ENCODE data around the gene DPP6.

Gene DPP6

GRCh38 chr7:154212861-154213260, 160.7 kb downstream of the DPP6 start:
- Mint-ChIP-seq H3K4me1 (ENCODE audit: low read depth) (no peaks in the 10 kb centered on the region), H3K27ac (no peak overlapping the region), H3K27me3 (no peaks in the 10 kb centered on the region), H3K9me3 (no peaks in the 10 kb centered on the region), H3K4me3 (no peak overlapping the region), H3K36me3 (ENCODE audit: low read depth) (no peaks in the 10 kb centered on the region)

GRCh38 chr7:154217688-154218340, 165.6 kb downstream of the DPP6 start:
- H3K9me3 Mint-ChIP-seq, result no peaks in the 10 kb centered on the region
- H3K36me3 Mint-ChIP-seq (ENCODE audit: low read depth), result no peaks in the 10 kb centered on the region
- H3K4me1 Mint-ChIP-seq (ENCODE audit: low read depth), result no peaks in the 10 kb centered on the region
- H3K4me3 Mint-ChIP-seq, result no peak overlapping the region
- no peaks in the 10 kb centered on the region for H3K27me3 Mint-ChIP-seq
- H3K27ac Mint-ChIP-seq, result no peak overlapping the region

DNA sequence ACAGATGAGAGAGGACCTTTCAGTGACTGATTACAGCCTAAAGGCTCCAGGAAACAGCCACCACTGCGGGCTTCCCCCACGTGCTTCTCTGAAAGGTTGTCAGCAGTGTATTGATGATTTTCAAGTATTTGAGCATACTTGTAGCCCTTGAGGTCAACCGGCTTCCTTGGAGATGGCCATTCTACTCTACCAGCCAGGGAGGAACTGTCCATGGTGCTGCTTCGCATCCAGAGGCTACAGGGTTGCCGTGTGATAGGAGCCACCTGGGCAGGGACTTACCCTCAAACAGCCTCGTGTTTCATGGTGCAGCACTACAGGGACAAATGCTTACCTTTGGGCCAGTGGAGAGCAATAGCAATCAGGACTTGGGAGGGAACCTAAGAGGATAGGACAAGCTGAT, 179.5 kb downstream of the DPP6 start:
- H3K9me3 Mint-ChIP-seq, result peaks cover 20% of the 10 kb centered on the region
- H3K36me3 Mint-ChIP-seq (ENCODE audit: low read depth), result no peaks in the 10 kb centered on the region
- H3K27ac Mint-ChIP-seq, result no peak overlapping the region
- H3K27me3 Mint-ChIP-seq, result no peaks in the 10 kb centered on the region
- no peak overlapping the region for H3K4me3 Mint-ChIP-seq
- H3K4me1 Mint-ChIP-seq (ENCODE audit: low read depth), result no peaks in the 10 kb centered on the region

DNA sequence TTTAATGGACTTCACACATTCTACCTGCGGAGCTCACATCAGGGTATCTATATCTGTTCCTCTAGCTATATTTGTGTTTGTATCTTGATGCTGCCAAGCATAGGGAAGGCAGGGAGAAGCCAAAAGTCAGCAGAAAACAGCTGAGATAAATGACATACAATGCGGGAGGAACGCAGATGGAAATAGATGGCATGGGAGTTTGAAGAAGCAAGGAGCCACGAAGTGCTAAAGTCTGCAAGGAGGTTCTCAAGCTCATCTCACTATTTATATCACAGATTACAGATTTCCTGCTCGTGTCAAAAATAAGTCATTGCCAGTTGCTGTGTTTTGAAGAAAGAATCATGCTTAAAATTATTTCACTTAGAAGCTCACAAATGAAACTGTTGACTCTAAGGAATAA, 180.5 kb downstream of the DPP6 start:
- Mint-ChIP-seq H3K27ac (no peak overlapping the region), H3K9me3 (peaks cover 20% of the 10 kb centered on the region), H3K4me3 (no peak overlapping the region), H3K27me3 (no peaks in the 10 kb centered on the region), H3K4me1 (ENCODE audit: low read depth) (no peaks in the 10 kb centered on the region), H3K36me3 (ENCODE audit: low read depth) (no peaks in the 10 kb centered on the region)

DNA sequence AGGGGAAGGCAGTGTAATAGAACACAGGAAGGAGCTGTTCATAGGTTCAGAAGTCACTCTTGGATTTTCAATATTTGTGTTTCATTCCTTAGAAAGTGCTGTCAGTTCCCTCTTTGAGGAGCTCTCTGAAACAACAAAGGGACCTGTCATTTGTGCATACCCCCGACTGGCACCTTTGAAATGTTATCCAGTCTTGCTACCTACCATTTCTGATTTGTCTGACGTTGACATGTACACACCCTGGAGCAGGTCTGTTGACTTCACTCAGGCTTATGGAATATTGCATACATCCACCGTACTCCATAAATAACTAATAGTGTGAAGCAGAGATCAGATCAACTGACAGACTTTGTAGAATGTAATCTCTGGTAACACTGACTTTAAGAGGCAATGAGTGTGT, 189.8 kb downstream of the DPP6 start:
- H3K4me1 Mint-ChIP-seq (ENCODE audit: low read depth), result no peaks in the 10 kb centered on the region
- no peak overlapping the region for H3K27ac Mint-ChIP-seq
- peaks cover 10% of the 10 kb centered on the region for H3K9me3 Mint-ChIP-seq
- no peaks in the 10 kb centered on the region for H3K36me3 Mint-ChIP-seq (ENCODE audit: low read depth)
- H3K27me3 Mint-ChIP-seq, result no peaks in the 10 kb centered on the region
- H3K4me3 Mint-ChIP-seq, result no peak overlapping the region

- H3K9me3 Mint-ChIP-seq, result peaks cover 14% of the 10 kb centered on the region
- H3K27me3 Mint-ChIP-seq, result no peaks in the 10 kb centered on the region
- no peak overlapping the region for H3K4me3 Mint-ChIP-seq
- H3K27ac Mint-ChIP-seq, result no peak overlapping the region
- no peaks in the 10 kb centered on the region for H3K4me1 Mint-ChIP-seq (ENCODE audit: low read depth)
- no peaks in the 10 kb centered on the region for H3K36me3 Mint-ChIP-seq (ENCODE audit: low read depth)
Measured at GRCh38 chr7:154242709-154243108, 190.5 kb downstream of the DPP6 start.

DNA sequence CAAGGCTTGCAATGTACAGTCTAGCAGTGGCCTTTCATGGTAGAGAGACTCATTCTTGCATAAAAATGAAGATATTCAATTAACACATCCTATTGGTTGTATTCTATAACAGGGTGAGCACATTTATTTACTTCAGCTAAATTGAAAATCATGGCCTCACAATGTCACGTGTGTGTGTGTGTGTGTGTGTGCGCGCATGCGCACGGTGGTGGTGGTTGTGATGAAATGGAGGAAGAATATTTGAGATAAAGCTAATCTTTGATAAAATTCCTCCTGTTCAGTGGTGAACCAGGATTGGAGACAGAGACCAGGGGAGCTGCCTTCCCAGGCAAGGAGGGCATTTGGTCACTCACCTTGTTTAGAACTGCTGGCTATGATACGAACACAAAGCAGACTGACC, 199.8 kb downstream of the DPP6 start:
- H3K9me3 Mint-ChIP-seq, result peaks cover 11% of the 10 kb centered on the region
- H3K4me1 Mint-ChIP-seq (ENCODE audit: low read depth), result no peaks in the 10 kb centered on the region
- H3K4me3 Mint-ChIP-seq, result no peak overlapping the region
- H3K36me3 Mint-ChIP-seq (ENCODE audit: low read depth), result no peaks in the 10 kb centered on the region
- no peak overlapping the region for H3K27ac Mint-ChIP-seq
- H3K27me3 Mint-ChIP-seq, result no peaks in the 10 kb centered on the region

GRCh38 chr7:154253810-154254209, 201.6 kb downstream of the DPP6 start:
- Mint-ChIP-seq H3K9me3 (peaks cover 7% of the 10 kb centered on the region), H3K27ac (no peak overlapping the region), H3K4me1 (ENCODE audit: low read depth) (no peaks in the 10 kb centered on the region), H3K27me3 (no peaks in the 10 kb centered on the region), H3K36me3 (ENCODE audit: low read depth) (no peaks in the 10 kb centered on the region), H3K4me3 (no peak overlapping the region)

GRCh38 chr7:154255324-154255723, 203.1 kb downstream of the DPP6 start:
- no peaks in the 10 kb centered on the region for H3K36me3 Mint-ChIP-seq (ENCODE audit: low read depth)
- no peaks in the 10 kb centered on the region for H3K4me1 Mint-ChIP-seq (ENCODE audit: low read depth)
- peaks cover 12% of the 10 kb centered on the region for H3K9me3 Mint-ChIP-seq
- no peak overlapping the region for H3K4me3 Mint-ChIP-seq
- H3K27me3 Mint-ChIP-seq, result no peaks in the 10 kb centered on the region
- no peak overlapping the region for H3K27ac Mint-ChIP-seq

- H3K9me3 Mint-ChIP-seq, result peaks cover 9% of the 10 kb centered on the region
- H3K4me1 Mint-ChIP-seq (ENCODE audit: low read depth), result no peaks in the 10 kb centered on the region
- H3K27me3 Mint-ChIP-seq, result no peaks in the 10 kb centered on the region
- no peaks in the 10 kb centered on the region for H3K36me3 Mint-ChIP-seq (ENCODE audit: low read depth)
- H3K27ac Mint-ChIP-seq, result no peak overlapping the region
- no peak overlapping the region for H3K4me3 Mint-ChIP-seq
Measured at GRCh38 chr7:154256150-154256549, 204.0 kb downstream of the DPP6 start.

GRCh38 chr7:154259396-154259795, 207.2 kb downstream of the DPP6 start:
- no peak overlapping the region for H3K27ac Mint-ChIP-seq
- H3K9me3 Mint-ChIP-seq, result peaks cover 8% of the 10 kb centered on the region
- H3K4me1 Mint-ChIP-seq (ENCODE audit: low read depth), result no peaks in the 10 kb centered on the region
- H3K27me3 Mint-ChIP-seq, result no peaks in the 10 kb centered on the region
- H3K4me3 Mint-ChIP-seq, result no peak overlapping the region
- no peaks in the 10 kb centered on the region for H3K36me3 Mint-ChIP-seq (ENCODE audit: low read depth)

GRCh38 chr7:154287356-154287755, 235.2 kb downstream of the DPP6 start:
- Mint-ChIP-seq H3K9me3 (peaks cover 6% of the 10 kb centered on the region), H3K36me3 (ENCODE audit: low read depth) (no peaks in the 10 kb centered on the region), H3K27ac (no peak overlapping the region), H3K4me1 (ENCODE audit: low read depth) (no peaks in the 10 kb centered on the region), H3K4me3 (no peak overlapping the region), H3K27me3 (no peaks in the 10 kb centered on the region)

DNA sequence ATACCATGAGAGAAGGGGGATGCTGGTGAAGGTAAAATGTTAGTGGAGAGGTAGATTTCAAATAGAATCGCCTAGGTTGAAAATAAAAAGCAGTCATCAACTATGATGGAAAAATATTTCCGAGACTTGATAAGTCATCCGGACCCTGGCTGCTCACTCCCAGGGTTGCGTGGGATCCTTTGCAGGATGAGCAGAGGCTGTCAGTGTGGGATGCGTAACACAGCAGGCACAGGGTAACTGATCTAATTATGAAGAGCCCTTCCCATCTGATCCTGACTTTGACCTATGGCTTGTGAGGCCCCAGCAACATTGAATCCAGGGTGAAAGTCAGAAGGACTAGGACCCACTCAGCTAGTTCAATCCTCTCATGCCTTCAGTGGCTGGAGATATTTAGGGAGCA, 236.9 kb downstream of the DPP6 start:
- Mint-ChIP-seq H3K27ac (no peak overlapping the region), H3K4me3 (no peak overlapping the region), H3K36me3 (ENCODE audit: low read depth) (no peaks in the 10 kb centered on the region), H3K9me3 (peaks cover 5% of the 10 kb centered on the region), H3K27me3 (no peaks in the 10 kb centered on the region), H3K4me1 (ENCODE audit: low read depth) (no peaks in the 10 kb centered on the region)

GRCh38 chr7:154296443-154296842, 244.2 kb downstream of the DPP6 start:
- H3K27me3 Mint-ChIP-seq, result no peaks in the 10 kb centered on the region
- no peak overlapping the region for H3K27ac Mint-ChIP-seq
- no peaks in the 10 kb centered on the region for H3K9me3 Mint-ChIP-seq
- no peaks in the 10 kb centered on the region for H3K4me1 Mint-ChIP-seq (ENCODE audit: low read depth)
- no peak overlapping the region for H3K4me3 Mint-ChIP-seq
- H3K36me3 Mint-ChIP-seq (ENCODE audit: low read depth), result no peaks in the 10 kb centered on the region

DNA sequence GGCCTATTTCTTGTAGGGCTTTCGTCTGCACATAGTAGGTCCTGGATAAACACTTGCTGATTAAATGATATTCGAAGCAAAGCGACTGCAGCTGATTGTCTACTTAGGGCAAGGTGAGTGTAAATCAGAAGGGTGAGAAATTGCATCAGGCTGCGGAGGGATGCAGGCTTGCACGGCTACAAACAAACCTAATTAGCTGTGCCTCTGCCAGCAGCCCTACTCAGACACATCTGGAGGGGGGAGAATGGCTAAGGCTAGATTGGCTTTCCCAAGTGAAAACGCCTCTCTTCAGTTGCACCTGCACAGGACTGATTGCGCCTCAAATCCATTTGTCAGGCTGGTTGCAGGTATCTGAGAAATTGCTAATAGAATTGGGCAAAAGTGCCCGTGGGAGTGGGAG, 247.5 kb downstream of the DPP6 start:
- Mint-ChIP-seq H3K27me3 (no peaks in the 10 kb centered on the region), H3K27ac (no peak overlapping the region), H3K36me3 (ENCODE audit: low read depth) (no peaks in the 10 kb centered on the region), H3K9me3 (no peaks in the 10 kb centered on the region), H3K4me1 (ENCODE audit: low read depth) (no peaks in the 10 kb centered on the region), H3K4me3 (no peak overlapping the region)

- Mint-ChIP-seq H3K36me3 (ENCODE audit: low read depth) (no peaks in the 10 kb centered on the region), H3K9me3 (no peaks in the 10 kb centered on the region), H3K4me3 (no peak overlapping the region), H3K4me1 (ENCODE audit: low read depth) (no peaks in the 10 kb centered on the region), H3K27ac (no peak overlapping the region), H3K27me3 (no peaks in the 10 kb centered on the region)
Measured at GRCh38 chr7:154302380-154302779, 250.2 kb downstream of the DPP6 start.

Data from stimulated activated naive CD8-positive, alpha-beta T cell treated with anti-CD3 and anti-CD28 coated beads, Interleukin-15, Interleukin-2, amounts not matched to agents 100 ng/mL and 50 ng/mL, for 24 hours (primary cell).